ENCODE results near the gene NTM.

DNA sequence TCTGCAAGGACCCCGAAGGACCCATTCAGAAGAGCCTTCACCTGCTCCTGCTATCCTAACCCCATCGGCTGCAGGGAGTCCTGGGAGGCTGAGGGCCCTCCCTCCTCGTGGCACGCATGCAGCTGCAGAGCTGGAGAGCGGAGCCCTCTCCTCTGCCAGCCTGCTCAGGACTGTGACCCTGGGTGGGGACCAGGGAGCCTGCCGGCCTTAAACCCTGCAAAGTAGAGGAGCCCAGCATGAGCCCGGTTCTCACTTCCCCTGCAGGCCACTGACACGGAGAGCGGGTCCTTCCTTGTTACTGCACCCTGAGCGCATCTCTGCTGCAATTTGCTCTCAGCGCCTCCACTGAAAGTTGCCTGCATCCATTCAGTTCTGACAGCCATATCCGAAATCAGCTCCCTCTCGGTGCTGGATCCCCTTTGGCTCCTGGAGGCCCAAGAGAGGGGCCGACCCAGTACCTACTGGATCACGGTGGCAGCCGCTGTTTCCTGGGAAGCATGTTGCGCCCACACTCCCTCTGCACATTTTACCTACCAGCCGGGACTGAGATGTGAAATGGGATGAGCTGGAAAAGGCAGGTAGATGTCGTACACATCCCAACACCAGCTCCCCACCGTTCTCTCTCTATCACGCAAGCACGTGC, 312.1 kb downstream of the NTM start:
- TF ChIP-seq, protein P1, sequence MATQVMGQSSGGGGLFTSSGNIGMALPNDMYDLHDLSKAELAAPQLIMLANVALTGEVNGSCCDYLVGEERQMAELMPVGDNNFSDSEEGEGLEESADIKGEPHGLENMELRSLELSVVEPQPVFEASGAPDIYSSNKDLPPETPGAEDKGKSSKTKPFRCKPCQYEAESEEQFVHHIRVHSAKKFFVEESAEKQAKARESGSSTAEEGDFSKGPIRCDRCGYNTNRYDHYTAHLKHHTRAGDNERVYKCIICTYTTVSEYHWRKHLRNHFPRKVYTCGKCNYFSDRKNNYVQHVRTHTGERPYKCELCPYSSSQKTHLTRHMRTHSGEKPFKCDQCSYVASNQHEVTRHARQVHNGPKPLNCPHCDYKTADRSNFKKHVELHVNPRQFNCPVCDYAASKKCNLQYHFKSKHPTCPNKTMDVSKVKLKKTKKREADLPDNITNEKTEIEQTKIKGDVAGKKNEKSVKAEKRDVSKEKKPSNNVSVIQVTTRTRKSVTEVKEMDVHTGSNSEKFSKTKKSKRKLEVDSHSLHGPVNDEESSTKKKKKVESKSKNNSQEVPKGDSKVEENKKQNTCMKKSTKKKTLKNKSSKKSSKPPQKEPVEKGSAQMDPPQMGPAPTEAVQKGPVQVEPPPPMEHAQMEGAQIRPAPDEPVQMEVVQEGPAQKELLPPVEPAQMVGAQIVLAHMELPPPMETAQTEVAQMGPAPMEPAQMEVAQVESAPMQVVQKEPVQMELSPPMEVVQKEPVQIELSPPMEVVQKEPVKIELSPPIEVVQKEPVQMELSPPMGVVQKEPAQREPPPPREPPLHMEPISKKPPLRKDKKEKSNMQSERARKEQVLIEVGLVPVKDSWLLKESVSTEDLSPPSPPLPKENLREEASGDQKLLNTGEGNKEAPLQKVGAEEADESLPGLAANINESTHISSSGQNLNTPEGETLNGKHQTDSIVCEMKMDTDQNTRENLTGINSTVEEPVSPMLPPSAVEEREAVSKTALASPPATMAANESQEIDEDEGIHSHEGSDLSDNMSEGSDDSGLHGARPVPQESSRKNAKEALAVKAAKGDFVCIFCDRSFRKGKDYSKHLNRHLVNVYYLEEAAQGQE (IDR thresholded peaks at IDR 0.05; ENCODE audit: borderline replicate concordance) = no peak
- TF ChIP-seq, protein P2, sequence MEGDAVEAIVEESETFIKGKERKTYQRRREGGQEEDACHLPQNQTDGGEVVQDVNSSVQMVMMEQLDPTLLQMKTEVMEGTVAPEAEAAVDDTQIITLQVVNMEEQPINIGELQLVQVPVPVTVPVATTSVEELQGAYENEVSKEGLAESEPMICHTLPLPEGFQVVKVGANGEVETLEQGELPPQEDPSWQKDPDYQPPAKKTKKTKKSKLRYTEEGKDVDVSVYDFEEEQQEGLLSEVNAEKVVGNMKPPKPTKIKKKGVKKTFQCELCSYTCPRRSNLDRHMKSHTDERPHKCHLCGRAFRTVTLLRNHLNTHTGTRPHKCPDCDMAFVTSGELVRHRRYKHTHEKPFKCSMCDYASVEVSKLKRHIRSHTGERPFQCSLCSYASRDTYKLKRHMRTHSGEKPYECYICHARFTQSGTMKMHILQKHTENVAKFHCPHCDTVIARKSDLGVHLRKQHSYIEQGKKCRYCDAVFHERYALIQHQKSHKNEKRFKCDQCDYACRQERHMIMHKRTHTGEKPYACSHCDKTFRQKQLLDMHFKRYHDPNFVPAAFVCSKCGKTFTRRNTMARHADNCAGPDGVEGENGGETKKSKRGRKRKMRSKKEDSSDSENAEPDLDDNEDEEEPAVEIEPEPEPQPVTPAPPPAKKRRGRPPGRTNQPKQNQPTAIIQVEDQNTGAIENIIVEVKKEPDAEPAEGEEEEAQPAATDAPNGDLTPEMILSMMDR (IDR thresholded peaks at IDR 0.05; ENCODE audit: poor library complexity, severe bottlenecking) = no peak

Data from neural cell (in vitro differentiated cells).